NCI-H446 (cell line): ENCODE measurements around the gene PDE9A.

Source experiments
- DNase-seq, 2 experiments: peaks; one replicate each; lab custom pipeline; 2025; lab: John Stamatoyannopoulos, UW

The PDE9A gene

GRCh38 chr21:42771503-42771805 lies 118.0 kb downstream of the PDE9A start:
- DNase-seq, result no peak

GRCh38 chr21:42775123-42775522 lies 121.7 kb downstream of the PDE9A start:
- DNase-seq, result no peak

- DNase-seq, result no peak
Measured at GRCh38 chr21:42775891-42776290, 122.5 kb downstream of the PDE9A start.

DNA sequence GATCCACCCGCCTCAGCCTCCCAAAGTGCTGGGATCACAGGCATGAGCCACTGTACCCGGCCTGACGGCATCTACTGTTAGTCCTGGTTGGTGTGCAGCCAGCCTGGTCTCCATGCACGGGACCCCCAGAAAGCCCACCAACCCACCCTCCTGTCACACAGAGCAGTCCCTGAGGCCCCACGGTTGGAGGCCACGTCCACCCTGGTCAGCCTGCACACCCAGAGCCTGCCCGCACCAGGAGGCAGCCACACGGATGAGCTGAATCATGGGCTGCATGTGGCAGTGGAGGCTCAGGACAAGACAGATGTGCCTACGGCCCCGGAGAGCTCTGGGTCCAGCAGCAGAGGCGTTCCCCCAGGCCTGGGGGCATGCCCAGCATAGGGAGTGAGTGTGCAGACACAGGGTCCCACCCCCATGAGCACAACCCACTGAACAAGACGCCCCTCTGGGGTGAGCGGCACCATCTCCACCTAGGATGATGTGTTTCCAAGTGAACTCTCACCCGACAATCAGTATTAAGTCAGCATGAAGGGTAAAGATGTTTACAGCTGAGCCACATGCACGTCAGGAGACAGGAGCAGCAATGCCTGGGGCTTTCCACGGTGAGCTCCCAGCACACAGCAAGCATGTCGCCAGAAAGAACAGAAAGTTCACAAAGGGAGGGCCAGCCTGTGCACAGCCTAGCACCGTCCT lies 123.8 kb downstream of the PDE9A start:
- no peak for DNase-seq

DNA sequence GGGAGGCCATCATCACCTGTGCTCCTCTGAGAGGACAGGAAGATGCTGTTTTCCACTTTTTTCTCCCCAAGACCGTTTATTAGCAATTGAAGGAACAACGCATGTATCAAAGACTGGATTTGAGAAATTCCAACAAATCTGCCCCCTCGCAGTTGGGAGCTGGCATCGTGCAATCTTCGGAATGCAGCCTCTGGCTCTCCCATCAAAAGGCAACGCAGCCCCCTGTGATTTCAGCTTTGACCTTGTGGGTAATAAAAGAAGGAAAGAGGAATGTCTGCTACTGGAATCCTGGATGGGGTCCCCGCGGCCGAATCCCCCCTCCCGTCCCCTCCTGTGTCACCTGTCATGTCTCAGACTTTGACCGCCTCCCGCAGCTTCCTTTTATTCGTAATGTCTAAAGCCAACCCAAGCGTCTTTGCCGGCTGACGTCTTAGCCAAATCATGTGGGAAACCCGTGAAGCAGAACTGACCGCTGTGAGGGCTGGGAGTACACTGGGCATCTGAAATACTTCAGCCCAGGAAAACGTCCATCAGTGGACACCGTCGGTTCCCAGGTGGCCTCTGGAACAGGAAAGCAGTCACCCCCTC lies 124.4 kb downstream of the PDE9A start:
- DNase-seq, result no peak

DNA sequence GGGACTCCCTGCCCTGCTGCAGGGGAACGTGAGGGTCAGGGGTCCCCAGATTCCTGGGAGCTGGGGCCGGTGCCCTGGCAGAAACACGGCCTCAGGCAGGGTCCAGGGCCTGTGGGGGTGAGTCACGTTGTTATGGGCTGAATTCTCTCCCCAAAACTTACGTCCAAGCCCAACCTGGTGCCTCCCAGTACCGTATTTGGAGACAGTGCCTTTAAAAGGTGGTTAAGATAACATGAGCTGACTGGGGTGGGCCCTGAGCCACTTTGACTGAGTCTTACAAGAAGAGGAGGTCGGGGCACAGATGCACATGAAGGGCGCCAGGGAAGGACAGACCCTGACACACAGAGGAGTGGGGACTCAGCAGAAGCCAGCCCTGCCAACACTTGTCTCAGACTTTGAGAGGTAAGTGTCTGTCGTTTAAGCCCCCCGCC lies 126.0 kb downstream of the PDE9A start:
- no peak for DNase-seq

DNA sequence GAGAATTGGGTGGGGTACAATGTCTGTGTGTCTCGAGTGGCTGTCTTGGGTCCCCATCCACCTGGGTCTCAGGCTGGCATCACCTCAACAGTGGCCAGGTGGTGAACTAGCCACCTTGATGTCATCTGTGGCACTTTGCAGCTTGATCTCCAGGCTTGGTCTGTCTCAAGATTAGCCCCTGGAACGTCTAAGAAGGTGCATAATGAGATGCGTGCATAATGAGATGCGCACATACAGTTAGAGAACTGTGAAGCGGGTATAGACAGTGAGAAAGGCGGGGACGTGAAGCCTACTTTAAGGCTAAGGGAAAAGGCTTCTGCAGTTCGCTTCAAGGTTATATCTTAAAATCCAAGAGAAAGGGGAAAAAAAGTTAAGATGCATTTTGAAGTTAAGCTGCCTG lies 127.2 kb downstream of the PDE9A start:
- no peak for DNase-seq

GRCh38 chr21:42781150-42781970 lies 127.9 kb downstream of the PDE9A start:
- DNase-seq, result no peak

- DNase-seq, result peak in 1 of 2 experiments; percentile 12
Measured at GRCh38 chr21:42781971-42782722, 128.7 kb downstream of the PDE9A start.

- DNase-seq, result no peak
Measured at GRCh38 chr21:42782723-42783242, 129.4 kb downstream of the PDE9A start.

DNA sequence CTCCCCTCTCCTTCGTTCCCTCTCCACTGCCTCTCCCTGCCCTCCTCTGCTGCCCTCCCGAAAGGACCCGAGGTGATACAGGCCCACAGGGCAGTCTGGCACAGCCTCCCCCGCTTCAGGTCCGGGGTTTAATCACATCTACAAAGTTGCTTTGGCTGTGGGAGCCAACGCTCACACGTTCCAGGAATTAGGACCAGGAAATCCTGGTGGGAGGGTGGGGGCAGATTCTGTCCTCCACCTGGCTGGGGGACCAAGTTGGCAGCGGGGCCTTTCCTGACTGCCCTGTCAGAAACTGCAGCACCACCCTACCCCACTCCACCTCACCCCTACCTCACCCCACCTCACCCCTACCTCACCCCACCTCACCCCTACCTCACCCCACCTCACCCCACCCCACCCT lies 130.9 kb downstream of the PDE9A start:
- DNase-seq, result no peak

DNA sequence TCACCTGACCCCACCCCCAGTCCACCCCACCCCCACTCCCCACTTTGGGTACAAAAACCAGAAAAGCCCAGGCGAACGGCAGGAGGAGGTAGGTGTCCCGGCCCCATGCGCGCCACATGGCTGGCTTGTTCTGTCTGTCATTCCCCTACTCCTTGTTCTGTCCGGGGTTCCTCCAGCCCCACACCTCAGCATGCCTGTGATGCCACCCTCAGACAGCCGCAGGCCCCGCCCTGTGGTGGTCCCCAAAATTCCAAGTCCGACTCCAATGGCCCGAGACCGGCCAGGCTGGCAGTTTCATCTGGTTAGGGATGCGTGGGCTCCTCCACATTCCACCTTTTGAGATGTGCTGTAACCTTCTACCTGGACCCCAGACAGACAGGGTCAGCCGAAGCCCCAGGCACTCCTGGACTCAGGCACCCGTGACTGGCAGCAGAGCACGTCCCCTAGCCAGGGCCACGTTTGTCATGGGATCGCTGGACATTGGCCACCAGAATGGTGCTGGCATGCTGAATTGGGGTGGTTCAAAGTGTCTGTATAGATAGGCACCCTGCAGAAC lies 131.6 kb downstream of the PDE9A start:
- no peak for DNase-seq

DNA sequence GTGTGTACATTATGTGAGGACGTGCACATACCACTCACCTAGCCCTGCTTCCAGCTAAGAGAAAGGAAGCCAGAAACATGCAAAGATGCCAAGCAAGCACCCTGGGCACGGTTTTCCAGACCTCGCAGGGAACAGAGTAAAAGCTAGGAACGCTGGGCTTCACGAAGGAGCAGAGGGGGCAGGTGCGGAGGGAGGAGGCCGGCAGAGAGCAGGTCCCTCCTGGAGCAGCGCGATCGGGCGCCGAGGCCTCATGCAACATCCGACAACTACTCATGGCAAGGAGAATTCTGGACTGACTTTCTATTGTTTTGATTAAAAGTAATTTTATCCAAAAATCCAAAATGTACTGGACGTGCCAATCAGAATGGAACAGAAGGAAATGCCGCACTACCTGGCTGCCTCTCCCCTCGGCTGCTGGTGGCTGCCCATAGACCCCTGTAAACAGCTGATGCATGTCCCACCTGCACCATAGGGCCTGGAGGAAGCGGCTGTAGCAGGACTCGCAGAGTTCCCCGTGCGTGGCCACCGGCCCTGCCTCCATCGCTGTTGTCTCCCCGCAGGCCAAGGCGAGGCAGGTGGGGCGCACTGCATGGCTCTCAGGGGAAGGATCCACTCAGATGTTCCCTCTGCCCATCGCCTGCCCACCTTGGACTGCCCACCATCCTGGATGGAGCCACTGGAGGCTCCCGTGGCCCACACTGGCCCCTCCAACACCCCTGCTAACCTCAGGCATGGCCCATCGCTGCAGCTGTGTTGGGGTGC lies 132.4 kb downstream of the PDE9A start:
- DNase-seq, result no peak

DNA sequence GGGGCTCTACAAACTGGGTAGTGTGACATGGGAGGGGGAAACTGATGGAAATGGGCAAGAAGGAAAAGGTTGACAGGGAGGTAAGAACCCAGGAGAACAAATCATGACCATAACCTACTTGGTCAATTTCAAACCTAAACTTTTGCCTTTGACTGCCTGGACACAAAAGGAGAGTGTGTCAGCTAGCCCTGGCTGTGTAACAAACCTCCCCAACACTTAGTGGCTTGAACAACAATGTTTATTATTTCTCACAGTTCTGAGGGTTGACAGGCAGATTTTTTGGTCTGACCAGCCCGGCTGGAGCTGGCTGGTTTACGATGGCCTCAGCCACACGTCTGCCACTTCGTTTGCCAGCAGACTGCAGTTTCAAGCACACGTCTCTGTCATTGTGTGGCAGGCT lies 133.5 kb downstream of the PDE9A start:
- no peak for DNase-seq

DNA sequence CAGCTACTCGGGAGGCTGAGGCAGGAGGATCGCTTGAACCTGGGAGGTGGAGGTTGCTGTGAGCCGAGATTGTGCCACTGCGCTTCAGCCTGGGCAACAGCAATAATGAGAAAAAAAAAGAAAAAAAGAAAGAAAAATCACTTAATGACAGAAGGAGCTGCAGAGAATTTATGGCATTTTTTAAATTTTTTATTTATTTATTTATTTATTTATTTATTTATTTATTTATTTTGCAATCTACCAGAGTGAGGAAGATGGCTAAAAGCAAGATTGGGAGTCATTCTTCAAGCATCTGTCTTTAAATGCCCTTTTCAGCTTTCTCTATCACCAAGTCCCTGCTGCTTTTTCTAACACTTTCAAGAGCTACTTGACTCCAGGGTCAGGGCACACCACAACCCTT lies 134.2 kb downstream of the PDE9A start:
- DNase-seq, result no peak

GRCh38 chr21:42790520-42791065 lies 137.2 kb downstream of the PDE9A start:
- DNase-seq, result no peak

- DNase-seq, result no peak
Measured at GRCh38 chr21:42793774-42794173, 140.4 kb downstream of the PDE9A start.

DNA sequence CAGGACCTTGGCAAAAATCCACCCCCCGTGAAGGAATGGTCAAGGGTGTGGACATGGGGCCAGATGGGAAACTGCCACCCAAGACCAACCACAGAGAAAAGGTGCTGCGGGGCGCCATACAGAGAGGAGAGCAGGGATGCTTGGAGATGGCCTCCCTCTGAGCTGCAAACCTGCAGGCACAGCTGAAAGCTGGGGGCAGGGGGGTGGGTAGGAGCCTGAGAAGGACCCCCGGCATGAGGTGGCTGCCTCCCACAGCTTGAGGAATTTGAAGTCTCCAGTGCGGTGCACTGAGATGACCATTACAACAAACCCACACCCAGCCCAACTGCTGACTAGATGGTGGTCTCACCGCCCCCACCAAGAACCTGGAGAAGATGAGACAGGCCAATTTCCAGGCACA lies 141.1 kb downstream of the PDE9A start:
- DNase-seq, result no peak

- no peak for DNase-seq
Measured at GRCh38 chr21:42796327-42797062, 143.1 kb downstream of the PDE9A start.

- no peak for DNase-seq
Measured at GRCh38 chr21:42797522-42797921, 144.1 kb downstream of the PDE9A start.
